GM12872 (cell line): Measurements from ENCODE around the gene SYTL4.

Experiments used
- CTCF ChIP-seq: IDR thresholded peaks from 3 replicates; pipeline ENCODE4 v1.5.1; 2011; ENCODE audit warnings: low read depth, mild to moderate bottlenecking, low read length, moderate library complexity; ENCODE audit not compliant: insufficient read depth

SYTL4 gene

GRCh38 chrX:100745205-100745604, 13.3 kb upstream of the SYTL4 start:
- TF ChIP-seq CTCF, result no peak

- TF ChIP-seq CTCF, result no peak
These were observed 11.2 kb upstream of the SYTL4 start for GRCh38 chrX:100743009-100743607.

GRCh38 chrX:100721328-100721727, 10.6 kb downstream of the SYTL4 start:
- TF ChIP-seq CTCF, result no peak

GRCh38 chrX:100720301-100720700, 11.6 kb downstream of the SYTL4 start:
- TF ChIP-seq CTCF, result no peak

GRCh38 chrX:100719139-100719538, 12.8 kb downstream of the SYTL4 start:
- TF ChIP-seq CTCF, result no peak

- no peak for TF ChIP-seq CTCF
These were observed 14.6 kb downstream of the SYTL4 start for GRCh38 chrX:100717363-100717762.

GRCh38 chrX:100710816-100711215, 21.1 kb downstream of the SYTL4 start:
- TF ChIP-seq CTCF, result no peak
